Suprapubic skin (tissue), 4 donors: ENCODE data around the gene DPYD. TPM values are rescaled to one million over a fixed set of nuclear protein-coding genes. Genes with fewer than 3 reads are reported as not detected.

Experiments
- DNase-seq, 2 donors: peaks; one replicate each; pipeline ENCODE4 v3.0.0-alpha.2; 2019; ENCODE audit warnings: low spot score in 2 of 2
- H3K27ac ChIP-seq: fragments of 200-600 bp; sonication (generic); one replicate; pipeline ENCODE4 v1.5.1; 2019
- H3K27me3 ChIP-seq: fragments of 200-600 bp; sonication (generic); one replicate; pipeline ENCODE4 v1.5.1; 2019
- H3K36me3 ChIP-seq: fragments of 200-600 bp; sonication (generic); one replicate; pipeline ENCODE4 v1.5.1; 2019
- H3K4me1 ChIP-seq: fragments of 200-600 bp; sonication (generic); one replicate; pipeline ENCODE4 v1.5.1; 2019
- H3K4me3 ChIP-seq: fragments of 200-600 bp; sonication (generic); one replicate; pipeline ENCODE4 v1.5.1; 2019; ENCODE audit warnings: mild to moderate bottlenecking
- H3K9me3 ChIP-seq: fragments of 200-600 bp; sonication (generic); one replicate; pipeline ENCODE4 v1.5.1; 2019
- EP300 ChIP-seq: sonication (generic); formaldehyde crosslinking; IDR thresholded peaks from one replicate; pipeline ENCODE4 v1.6.1; 2017; ENCODE audit warnings: antibody characterized with exemption
- POLR2A ChIP-seq, 2 donors: fragments of 450-650 bp; IDR thresholded peaks; one replicate each; pipeline ENCODE4 v1.6.1; 2017; ENCODE audit warnings: antibody characterized with exemption in 2 of 2, mild to moderate bottlenecking in 2 of 2, moderate library complexity in 2 of 2
- POLR2AphosphoS5 ChIP-seq, 3 donors: sonication (generic); formaldehyde crosslinking; IDR thresholded peaks; one replicate each; pipeline ENCODE4 v1.6.1; 2017; ENCODE audit warnings: antibody characterized with exemption in 3 of 3
- WGBS: methylation state at CpG from one replicate; pipeline ENCODE4 v1.1.5; 2018; 5-methylcytosine and 5-hydroxymethylcytosine counted together
- total RNA-seq, 4 donors: library from RNA; depleted of rRNA; stranded (reverse); fragments of >200 nt; gene quantifications; one replicate each; pipeline ENCODE4 v1.1.0, GENCODE V29; 2016
- TF ChIP-seq, protein P1 (sequence below), 2 donors: fragments of 200-600 bp in 1 of 2; fragments of 450-650 bp in 1 of 2; sonication (generic) in 1 of 2; IDR thresholded peaks; one replicate each; pipeline ENCODE4 v1.5.1; 2016 to 2019; ENCODE audit warnings: antibody characterized with exemption in 2 of 2, mild to moderate bottlenecking in 1 of 2, moderate library complexity in 1 of 2

Gene DPYD
- total RNA-seq, 4 donors from 2014 or later, result 10.1 to 31.9 (median 11.6) TPM

DNA sequence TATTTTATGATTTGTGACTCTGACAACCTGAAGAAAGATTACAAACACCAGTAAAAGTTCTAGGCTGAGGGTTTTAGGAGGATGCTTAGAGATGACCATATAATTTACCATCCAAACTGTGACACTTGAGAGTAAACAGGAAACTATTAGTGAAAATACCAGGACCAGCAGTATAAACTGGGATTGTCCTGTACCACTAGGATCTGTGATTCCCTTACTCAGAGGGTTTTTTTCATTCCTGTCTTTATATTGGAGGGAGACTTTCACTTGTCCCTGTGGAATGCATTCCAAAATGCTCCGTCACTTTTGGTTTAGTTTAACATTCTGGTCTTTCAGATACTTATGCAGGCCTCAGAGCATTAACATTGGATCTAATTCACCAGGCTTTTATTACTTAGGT is 716.4 kb downstream of the DPYD start:
- H3K4me1 ChIP-seq, result no peaks in the 10 kb centered on the region
- 77% methylated on average over 1 of the region's 1 CpG for WGBS

DNA sequence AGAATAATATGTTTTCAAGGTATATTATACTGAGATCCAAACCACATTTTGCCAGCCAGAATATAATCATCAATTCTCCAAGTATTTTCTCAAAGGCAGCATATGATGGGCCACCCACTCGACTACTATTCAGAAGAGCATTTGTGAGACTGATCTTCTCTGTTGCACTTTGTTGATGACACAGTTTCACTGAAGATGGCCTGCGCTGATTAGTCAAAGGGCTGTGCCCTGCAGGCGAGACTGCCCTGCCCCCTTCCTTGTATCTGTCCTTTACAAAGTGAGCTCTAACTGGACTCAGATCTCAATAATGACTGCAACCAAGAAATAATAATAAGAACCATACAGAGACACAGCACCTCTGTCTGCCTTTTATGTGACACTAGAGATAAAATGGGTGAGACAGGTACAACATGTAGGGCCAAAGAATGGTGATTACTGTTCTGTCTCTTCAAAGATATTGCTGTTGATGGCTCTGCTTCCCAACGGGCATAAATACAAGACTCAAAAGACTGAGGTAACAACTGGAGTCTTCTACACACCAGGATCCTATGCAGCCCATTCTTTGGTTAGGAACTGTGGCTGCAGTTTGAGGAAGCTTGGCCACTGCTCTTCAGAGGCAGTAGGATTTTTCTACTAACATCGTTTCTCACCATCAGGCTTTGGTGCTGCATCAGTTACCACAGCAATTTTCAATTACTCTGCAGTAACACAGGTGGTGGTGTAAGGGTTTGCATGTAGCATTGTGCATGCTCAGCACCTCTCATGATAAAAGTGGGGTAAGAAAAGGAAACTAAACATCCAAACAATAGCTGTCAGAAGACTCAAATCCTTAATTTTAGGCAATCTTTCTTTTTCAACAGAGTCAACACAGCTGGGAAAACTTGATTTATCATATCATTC is 718.1 kb downstream of the DPYD start:
- Histone ChIP-seq H3K4me3 (no peak overlapping the region), H3K9me3 (no peaks in the 10 kb centered on the region), H3K27ac (no peak overlapping the region), H3K4me1 (no peaks in the 10 kb centered on the region), H3K36me3 (no peaks in the 10 kb centered on the region), H3K27me3 (no peaks in the 10 kb centered on the region)
- TF ChIP-seq POLR2A (IDR thresholded peaks at IDR 0.05) (no peak), POLR2AphosphoS5 (IDR thresholded peaks at IDR 0.05) (no peak), EP300 (no peak)
- TF ChIP-seq, protein P1, sequence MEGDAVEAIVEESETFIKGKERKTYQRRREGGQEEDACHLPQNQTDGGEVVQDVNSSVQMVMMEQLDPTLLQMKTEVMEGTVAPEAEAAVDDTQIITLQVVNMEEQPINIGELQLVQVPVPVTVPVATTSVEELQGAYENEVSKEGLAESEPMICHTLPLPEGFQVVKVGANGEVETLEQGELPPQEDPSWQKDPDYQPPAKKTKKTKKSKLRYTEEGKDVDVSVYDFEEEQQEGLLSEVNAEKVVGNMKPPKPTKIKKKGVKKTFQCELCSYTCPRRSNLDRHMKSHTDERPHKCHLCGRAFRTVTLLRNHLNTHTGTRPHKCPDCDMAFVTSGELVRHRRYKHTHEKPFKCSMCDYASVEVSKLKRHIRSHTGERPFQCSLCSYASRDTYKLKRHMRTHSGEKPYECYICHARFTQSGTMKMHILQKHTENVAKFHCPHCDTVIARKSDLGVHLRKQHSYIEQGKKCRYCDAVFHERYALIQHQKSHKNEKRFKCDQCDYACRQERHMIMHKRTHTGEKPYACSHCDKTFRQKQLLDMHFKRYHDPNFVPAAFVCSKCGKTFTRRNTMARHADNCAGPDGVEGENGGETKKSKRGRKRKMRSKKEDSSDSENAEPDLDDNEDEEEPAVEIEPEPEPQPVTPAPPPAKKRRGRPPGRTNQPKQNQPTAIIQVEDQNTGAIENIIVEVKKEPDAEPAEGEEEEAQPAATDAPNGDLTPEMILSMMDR (IDR thresholded peaks at IDR 0.05), result no peak
- DNase-seq, result no peak
- WGBS, result 84% methylated on average over 5 of the region's 5 CpGs

More for the DNA sequence above, 716.4 kb downstream of the DPYD start:
- H3K27ac ChIP-seq, result no peak overlapping the region
- no peak for TF ChIP-seq EP300
- TF ChIP-seq, protein P1 (IDR thresholded peaks at IDR 0.05), result no peak
- no peak for TF ChIP-seq POLR2A (IDR thresholded peaks at IDR 0.05)
- no peak for TF ChIP-seq POLR2AphosphoS5 (IDR thresholded peaks at IDR 0.05)
- H3K9me3 ChIP-seq, result no peaks in the 10 kb centered on the region
- no peak overlapping the region for H3K4me3 ChIP-seq
- no peak for DNase-seq
- H3K27me3 ChIP-seq, result no peaks in the 10 kb centered on the region
- H3K36me3 ChIP-seq, result no peaks in the 10 kb centered on the region

DNA sequence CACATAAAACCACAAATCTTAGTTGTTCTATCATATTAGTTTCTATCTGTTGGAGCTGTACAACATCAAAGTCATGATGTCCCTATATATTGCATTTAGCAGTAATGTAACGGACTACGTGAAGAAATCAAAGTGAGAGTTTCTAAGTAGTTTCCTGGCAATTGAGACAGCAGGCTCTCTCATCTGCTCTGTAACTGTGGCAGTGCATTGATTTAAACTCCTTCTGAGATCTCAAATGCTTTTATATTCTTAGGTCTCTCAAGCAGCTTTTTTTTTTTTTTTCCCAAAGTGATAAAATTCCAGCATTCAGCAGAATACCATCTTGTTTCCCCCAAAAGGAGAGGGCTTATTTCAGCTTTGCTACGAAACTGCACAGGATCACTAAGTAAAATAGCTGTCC is 719.2 kb downstream of the DPYD start:
- Histone ChIP-seq H3K27ac (no peak overlapping the region), H3K4me3 (no peak overlapping the region), H3K27me3 (no peaks in the 10 kb centered on the region), H3K36me3 (no peaks in the 10 kb centered on the region), H3K9me3 (no peaks in the 10 kb centered on the region), H3K4me1 (no peaks in the 10 kb centered on the region)
- no peak for DNase-seq
- 95% methylated on average over 3 of the region's 3 CpGs for WGBS
- no peak for TF ChIP-seq POLR2A (IDR thresholded peaks at IDR 0.05)
- TF ChIP-seq EP300, result no peak
- TF ChIP-seq, protein P1 (IDR thresholded peaks at IDR 0.05), result no peak
- no peak for TF ChIP-seq POLR2AphosphoS5 (IDR thresholded peaks at IDR 0.05)

DNA sequence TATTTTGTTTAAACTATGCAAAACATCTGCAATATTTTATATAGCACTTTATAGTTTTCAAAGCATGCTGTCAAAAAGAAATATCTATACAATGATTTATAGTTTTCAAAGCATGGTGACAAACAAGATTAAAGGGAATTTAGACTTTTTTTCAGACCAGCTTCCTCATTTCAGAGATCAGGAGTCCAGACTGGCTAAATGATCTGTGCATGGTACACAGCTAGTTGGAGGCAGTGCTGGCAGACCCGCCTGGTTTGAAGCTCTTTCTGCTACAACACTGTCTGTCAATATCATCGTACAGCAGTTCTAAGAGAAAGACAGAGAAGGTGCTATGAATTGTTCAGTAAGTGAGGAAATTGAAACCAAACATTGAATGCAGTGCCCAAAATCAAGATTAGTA is 720.2 kb downstream of the DPYD start:
- no peak overlapping the region for H3K4me3 ChIP-seq
- no peaks in the 10 kb centered on the region for H3K9me3 ChIP-seq
- no peak overlapping the region for H3K27ac ChIP-seq
- H3K4me1 ChIP-seq, result no peaks in the 10 kb centered on the region
- TF ChIP-seq EP300, result no peak
- TF ChIP-seq POLR2AphosphoS5 (IDR thresholded peaks at IDR 0.05), result no peak
- TF ChIP-seq, protein P1 (IDR thresholded peaks at IDR 0.05), result no peak
- no peak for TF ChIP-seq POLR2A (IDR thresholded peaks at IDR 0.05)
- no peaks in the 10 kb centered on the region for H3K27me3 ChIP-seq
- H3K36me3 ChIP-seq, result no peaks in the 10 kb centered on the region
- WGBS, result 60% methylated on average over 2 of the region's 2 CpGs
- no peak for DNase-seq

DNA sequence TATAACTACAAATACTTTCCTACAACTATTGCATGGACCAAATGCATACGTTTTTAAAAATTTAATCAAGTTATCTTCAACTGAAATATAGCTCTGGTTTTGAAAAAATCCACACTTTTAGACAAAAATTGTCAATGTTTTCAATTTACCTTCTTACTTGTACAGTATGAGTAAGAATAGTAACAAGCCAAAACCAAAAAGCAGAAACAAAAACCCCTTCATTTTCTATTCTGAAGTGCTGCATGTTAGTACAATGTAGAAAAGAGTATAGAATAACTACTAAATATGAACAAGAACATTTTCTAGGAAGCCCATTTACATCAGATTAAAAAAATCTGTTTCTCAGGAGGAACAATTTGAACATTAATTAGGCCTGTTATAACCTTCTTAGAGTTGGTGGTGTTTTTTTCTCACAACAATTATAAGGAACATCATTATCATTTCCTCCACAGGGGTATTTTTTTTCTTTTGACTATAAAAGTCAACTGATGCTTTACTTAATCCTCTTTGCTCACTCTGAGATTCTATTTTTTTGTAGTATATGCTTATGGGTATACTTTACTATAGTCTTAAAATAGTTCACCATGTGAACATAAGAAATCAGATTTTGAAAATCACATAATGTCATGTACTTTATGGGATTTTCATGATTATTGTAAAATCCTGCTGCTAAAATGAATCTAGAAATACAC is 723.9 kb downstream of the DPYD start:
- no peak overlapping the region for H3K4me3 ChIP-seq
- DNase-seq, result no peak
- H3K27ac ChIP-seq, result no peak overlapping the region
- TF ChIP-seq, protein P1 (IDR thresholded peaks at IDR 0.05), result no peak
- no peak for TF ChIP-seq POLR2AphosphoS5 (IDR thresholded peaks at IDR 0.05)
- TF ChIP-seq EP300, result no peak
- no peak for TF ChIP-seq POLR2A (IDR thresholded peaks at IDR 0.05)
- WGBS, result 97% methylated on average over 1 of the region's 1 CpG
- H3K9me3 ChIP-seq, result no peaks in the 10 kb centered on the region
- H3K27me3 ChIP-seq, result no peaks in the 10 kb centered on the region
- H3K4me1 ChIP-seq, result no peaks in the 10 kb centered on the region
- H3K36me3 ChIP-seq, result peaks cover 8% of the 10 kb centered on the region
